ENCODE results near the gene RNLS.

Gene RNLS

DNA sequence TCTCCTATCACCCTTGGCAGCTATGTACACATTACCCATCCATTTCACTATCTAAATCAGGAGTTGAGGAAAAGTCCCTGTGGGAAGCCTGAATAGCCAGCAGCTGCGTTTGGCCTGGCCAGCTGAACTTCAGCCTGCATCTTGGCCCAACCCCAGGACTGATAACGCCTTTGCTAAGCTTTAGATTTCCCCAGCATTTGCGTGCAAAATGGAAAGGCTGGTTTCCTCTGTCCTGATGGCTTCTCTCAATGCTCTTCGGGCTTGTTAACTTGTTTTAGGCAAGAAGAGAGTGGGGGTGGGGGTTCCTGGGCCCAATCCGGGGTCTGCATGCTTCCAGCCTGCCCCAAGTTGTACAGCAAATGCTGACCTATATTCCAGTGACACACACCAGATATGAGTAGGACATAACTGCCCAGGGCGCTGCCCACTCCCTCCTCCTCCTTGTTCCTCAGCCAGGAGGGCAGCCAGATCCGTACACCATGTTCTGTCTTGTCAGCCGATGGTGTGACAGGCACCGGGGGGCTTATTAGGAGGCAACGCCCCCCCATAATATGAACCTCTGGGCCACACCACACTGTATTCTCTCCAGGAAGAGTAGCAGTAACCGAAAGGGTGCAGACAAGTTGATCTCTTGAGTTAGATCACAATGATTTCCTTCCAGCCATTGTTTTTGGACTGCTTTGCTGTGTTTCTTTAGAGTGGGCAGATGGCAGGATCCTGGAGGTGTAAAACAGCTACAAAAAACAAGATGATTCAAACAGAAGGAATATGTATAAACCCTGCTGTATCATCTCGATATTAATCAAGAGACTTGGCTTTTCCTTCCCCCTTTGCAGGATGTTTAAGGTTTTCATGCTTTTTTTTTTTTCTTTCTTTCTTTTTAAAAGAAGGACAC lies 339.0 kb downstream of the RNLS start:
- no peak overlapping the region for H3K4me3 ChIP-seq (ENCODE audit: control insufficient read depth, low read depth, low read length)
- TF ChIP-seq, protein P1, sequence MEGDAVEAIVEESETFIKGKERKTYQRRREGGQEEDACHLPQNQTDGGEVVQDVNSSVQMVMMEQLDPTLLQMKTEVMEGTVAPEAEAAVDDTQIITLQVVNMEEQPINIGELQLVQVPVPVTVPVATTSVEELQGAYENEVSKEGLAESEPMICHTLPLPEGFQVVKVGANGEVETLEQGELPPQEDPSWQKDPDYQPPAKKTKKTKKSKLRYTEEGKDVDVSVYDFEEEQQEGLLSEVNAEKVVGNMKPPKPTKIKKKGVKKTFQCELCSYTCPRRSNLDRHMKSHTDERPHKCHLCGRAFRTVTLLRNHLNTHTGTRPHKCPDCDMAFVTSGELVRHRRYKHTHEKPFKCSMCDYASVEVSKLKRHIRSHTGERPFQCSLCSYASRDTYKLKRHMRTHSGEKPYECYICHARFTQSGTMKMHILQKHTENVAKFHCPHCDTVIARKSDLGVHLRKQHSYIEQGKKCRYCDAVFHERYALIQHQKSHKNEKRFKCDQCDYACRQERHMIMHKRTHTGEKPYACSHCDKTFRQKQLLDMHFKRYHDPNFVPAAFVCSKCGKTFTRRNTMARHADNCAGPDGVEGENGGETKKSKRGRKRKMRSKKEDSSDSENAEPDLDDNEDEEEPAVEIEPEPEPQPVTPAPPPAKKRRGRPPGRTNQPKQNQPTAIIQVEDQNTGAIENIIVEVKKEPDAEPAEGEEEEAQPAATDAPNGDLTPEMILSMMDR (conservative IDR thresholded peaks at IDR 0.05; ENCODE audit: control insufficient read depth, insufficient read depth, low read depth, low read length), result no peak
- peak; percentile 79 for DNase-seq (ENCODE audit: low read depth)

DNA sequence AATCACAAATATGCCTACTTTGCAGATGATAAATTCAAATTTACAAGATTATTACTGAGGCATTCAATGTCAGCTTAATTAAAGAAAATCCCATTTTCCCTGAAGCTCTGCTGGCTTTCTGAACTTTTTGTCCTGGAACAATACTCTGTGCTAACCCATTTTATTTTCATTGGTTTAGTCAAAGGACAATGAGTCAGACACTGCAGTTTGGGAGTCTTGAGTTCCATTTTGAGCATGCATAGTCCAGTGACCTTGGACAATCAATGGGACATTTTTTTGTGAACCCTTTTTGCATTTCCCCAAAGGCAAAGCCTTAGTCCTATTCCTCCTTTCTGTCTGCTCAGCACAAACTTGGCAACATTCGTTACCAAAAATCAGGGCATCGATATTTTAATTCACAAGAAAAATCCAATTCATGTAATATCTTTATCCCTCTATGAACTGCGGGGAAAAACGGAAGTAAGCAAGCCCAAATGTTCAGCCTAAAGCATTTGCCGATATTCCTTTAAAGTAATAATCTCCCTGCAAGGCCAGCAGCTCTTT lies 339.8 kb downstream of the RNLS start:
- H3K4me3 ChIP-seq (ENCODE audit: control insufficient read depth, low read depth, low read length), result no peak overlapping the region
- TF ChIP-seq, protein P1 (conservative IDR thresholded peaks at IDR 0.05; ENCODE audit: control insufficient read depth, insufficient read depth, low read depth, low read length), result no peak
- peak; percentile 57 for DNase-seq (ENCODE audit: low read depth)

DNA sequence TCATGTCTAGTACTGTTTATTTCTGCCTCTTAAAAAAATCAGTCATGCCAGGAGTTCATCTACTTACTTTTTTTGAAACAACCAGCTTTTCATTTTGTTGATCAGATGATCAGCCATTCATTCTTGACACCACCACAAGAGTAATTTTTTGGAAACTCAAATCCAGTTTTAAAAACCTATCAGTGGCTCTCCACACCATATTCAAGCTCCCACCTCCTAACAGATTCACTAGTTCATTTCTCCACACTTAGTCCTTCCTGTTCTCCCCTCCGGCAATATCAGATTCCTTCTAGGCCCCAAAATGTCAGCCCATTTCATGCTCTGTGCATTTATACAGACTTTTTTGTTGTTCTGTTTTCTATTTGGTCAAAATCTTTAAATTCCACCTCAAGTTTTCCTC lies 341.6 kb downstream of the RNLS start:
- DNase-seq (ENCODE audit: low read depth), result no peak
- no peak overlapping the region for H3K4me3 ChIP-seq (ENCODE audit: control insufficient read depth, low read depth, low read length)
- TF ChIP-seq, protein P1 (conservative IDR thresholded peaks at IDR 0.05; ENCODE audit: control insufficient read depth, insufficient read depth, low read depth, low read length), result no peak

DNA sequence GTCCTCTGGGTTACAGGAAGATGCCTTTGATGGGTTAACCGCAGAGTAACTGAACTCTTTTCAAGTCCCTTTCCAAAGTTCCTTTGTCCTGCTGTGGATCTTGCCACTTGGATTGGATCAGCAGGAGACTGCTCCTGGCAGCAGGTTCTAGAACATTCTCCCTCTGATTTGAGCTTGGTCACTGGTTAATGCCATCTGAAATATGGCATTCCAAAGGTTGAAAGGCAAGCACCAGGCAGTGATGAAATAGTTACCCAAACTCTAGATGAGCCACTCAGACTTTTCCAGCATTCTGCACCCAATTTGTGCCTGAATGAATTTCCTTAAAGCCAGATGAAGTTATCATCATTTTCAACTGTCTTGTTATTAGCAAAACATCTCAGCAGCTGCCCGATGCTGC lies 343.9 kb downstream of the RNLS start:
- no peak for DNase-seq (ENCODE audit: low read depth)
- no peak overlapping the region for H3K4me3 ChIP-seq (ENCODE audit: control insufficient read depth, low read depth, low read length)
- TF ChIP-seq, protein P1 (conservative IDR thresholded peaks at IDR 0.05; ENCODE audit: control insufficient read depth, insufficient read depth, low read depth, low read length), result no peak

DNA sequence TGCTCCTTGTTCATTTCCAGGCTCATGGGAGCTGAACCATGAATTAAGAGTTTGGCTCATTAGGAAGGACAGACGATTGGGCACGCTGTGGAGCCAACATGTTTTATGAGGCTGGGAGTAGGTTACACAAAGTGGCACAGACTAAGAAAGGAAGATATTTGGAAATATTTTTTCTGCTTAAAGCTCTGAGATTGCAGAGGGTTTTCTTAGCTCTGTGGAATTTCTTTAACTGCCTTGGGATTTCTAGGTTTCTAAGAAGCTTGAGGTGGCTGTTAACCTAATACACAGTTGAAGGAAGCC lies 344.6 kb downstream of the RNLS start:
- DNase-seq (ENCODE audit: low read depth), result no peak
- H3K4me3 ChIP-seq (ENCODE audit: control insufficient read depth, low read depth, low read length), result no peak overlapping the region
- TF ChIP-seq, protein P1 (conservative IDR thresholded peaks at IDR 0.05; ENCODE audit: control insufficient read depth, insufficient read depth, low read depth, low read length), result no peak

DNA sequence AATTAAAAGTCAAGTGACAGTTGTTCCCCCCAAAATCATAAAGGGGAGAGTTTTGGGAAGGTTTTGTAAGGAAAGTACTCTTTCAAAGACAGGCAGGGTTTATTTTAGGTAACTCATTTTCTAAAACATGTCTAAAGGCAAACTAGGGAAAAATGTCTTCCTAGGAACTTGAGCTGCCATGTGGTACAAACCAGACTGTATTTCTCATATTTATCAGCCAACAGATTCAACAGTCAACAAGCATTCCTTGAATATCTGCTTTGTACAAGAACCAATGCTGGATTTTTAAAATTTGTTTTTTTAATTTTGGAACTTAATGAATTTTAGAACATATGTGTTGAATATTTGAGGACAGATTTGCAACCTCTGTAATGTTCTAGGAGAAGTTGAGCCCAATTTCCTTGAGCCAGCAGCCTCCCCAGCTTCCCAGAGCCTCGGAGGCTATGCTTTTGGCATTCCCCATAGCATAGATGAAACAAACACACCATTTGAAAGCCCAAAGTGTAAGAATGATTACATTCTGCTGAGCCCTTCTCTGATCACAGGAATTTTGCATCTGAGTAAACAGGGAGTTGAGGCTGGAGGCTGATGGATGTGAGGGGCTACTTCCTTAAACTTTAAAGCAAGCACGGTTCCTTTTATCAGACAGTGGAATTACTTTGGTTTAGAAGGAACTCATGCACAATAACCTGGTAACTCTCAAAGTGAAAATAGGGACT lies 345.1 kb downstream of the RNLS start:
- DNase-seq (ENCODE audit: low read depth), result no peak
- H3K4me3 ChIP-seq (ENCODE audit: control insufficient read depth, low read depth, low read length), result no peak overlapping the region
- TF ChIP-seq, protein P1 (conservative IDR thresholded peaks at IDR 0.05; ENCODE audit: control insufficient read depth, insufficient read depth, low read depth, low read length), result no peak
